ENCODE measurements around the gene ARMH2. TPM values are rescaled to one million over a fixed set of nuclear protein-coding genes. Genes with fewer than 3 reads are reported as not detected.
"Not testable (repeated sequence)": the region's sequence is repeated elsewhere in the genome, so short reads cannot be mapped to it uniquely, and the experiment has no call there.

Gene ARMH2
- total RNA-seq, 1 donor from 2014 or later = not detected

- H3K9ac ChIP-seq (ENCODE audit: low read depth in 1 of 3, low read length in 3 of 3) = no peak overlapping the region
- no peak overlapping the region for H3K4me3 ChIP-seq (ENCODE audit: low read length in 3 of 3)
- H3K36me3 ChIP-seq (ENCODE audit: control insufficient read depth in 3 of 3, insufficient read depth in 3 of 3, low read length in 3 of 3) = no peaks in the 10 kb centered on the region
- H3K4me1 ChIP-seq (ENCODE audit: control insufficient read depth in 3 of 3, insufficient read depth in 3 of 3, low read length in 3 of 3) = no peaks in the 10 kb centered on the region
- H3K27ac ChIP-seq (ENCODE audit: low read depth, low read length) = no peak overlapping the region
- H3K9me3 ChIP-seq (ENCODE audit: control insufficient read depth in 3 of 3, low read length in 3 of 3) = no peaks in the 10 kb centered on the region
- H3K27me3 ChIP-seq (ENCODE audit: control insufficient read depth in 3 of 3, insufficient read depth in 3 of 3, low read length in 3 of 3) = no peaks in the 10 kb centered on the region
Observed at GRCh38 chr6:24766680-24767462, 31.8 kb downstream of the ARMH2 start.

- not testable (repeated sequence) for H3K27me3 ChIP-seq (ENCODE audit: control insufficient read depth in 3 of 3, insufficient read depth in 3 of 3, low read length in 3 of 3); H3K9me3 ChIP-seq (ENCODE audit: control insufficient read depth in 3 of 3, low read length in 3 of 3); H3K9ac ChIP-seq (ENCODE audit: low read depth in 1 of 3, low read length in 3 of 3); H3K27ac ChIP-seq (ENCODE audit: low read depth, low read length); H3K4me1 ChIP-seq (ENCODE audit: control insufficient read depth in 3 of 3, insufficient read depth in 3 of 3, low read length in 3 of 3); H3K4me3 ChIP-seq (ENCODE audit: low read length in 3 of 3); H3K36me3 ChIP-seq (ENCODE audit: control insufficient read depth in 3 of 3, insufficient read depth in 3 of 3, low read length in 3 of 3)
Observed at GRCh38 chr6:24765968-24766367, 32.7 kb downstream of the ARMH2 start.

- not testable (repeated sequence) for H3K4me3 ChIP-seq (ENCODE audit: low read length in 3 of 3); H3K4me1 ChIP-seq (ENCODE audit: control insufficient read depth in 3 of 3, insufficient read depth in 3 of 3, low read length in 3 of 3); H3K27ac ChIP-seq (ENCODE audit: low read depth, low read length); H3K27me3 ChIP-seq (ENCODE audit: control insufficient read depth in 3 of 3, insufficient read depth in 3 of 3, low read length in 3 of 3); H3K36me3 ChIP-seq (ENCODE audit: control insufficient read depth in 3 of 3, insufficient read depth in 3 of 3, low read length in 3 of 3); H3K9ac ChIP-seq (ENCODE audit: low read depth in 1 of 3, low read length in 3 of 3); H3K9me3 ChIP-seq (ENCODE audit: control insufficient read depth in 3 of 3, low read length in 3 of 3)
Observed at GRCh38 chr6:24764833-24765828, 33.6 kb downstream of the ARMH2 start.

GRCh38 chr6:24763578-24763977 is 35.1 kb downstream of the ARMH2 start:
- Histone ChIP-seq H3K27me3 (ENCODE audit: control insufficient read depth in 3 of 3, insufficient read depth in 3 of 3, low read length in 3 of 3) (no peaks in the 10 kb centered on the region), H3K9ac (ENCODE audit: low read depth in 1 of 3, low read length in 3 of 3) (no peak overlapping the region), H3K9me3 (ENCODE audit: control insufficient read depth in 3 of 3, low read length in 3 of 3) (no peaks in the 10 kb centered on the region), H3K27ac (ENCODE audit: low read depth, low read length) (no peak overlapping the region), H3K4me1 (ENCODE audit: control insufficient read depth in 3 of 3, insufficient read depth in 3 of 3, low read length in 3 of 3) (no peaks in the 10 kb centered on the region), H3K4me3 (ENCODE audit: low read length in 3 of 3) (no peak overlapping the region), H3K36me3 (ENCODE audit: control insufficient read depth in 3 of 3, insufficient read depth in 3 of 3, low read length in 3 of 3) (no peaks in the 10 kb centered on the region)

GRCh38 chr6:24761851-24762250 is 36.9 kb downstream of the ARMH2 start:
- Histone ChIP-seq H3K36me3 (ENCODE audit: control insufficient read depth in 3 of 3, insufficient read depth in 3 of 3, low read length in 3 of 3) (no peaks in the 10 kb centered on the region), H3K4me1 (ENCODE audit: control insufficient read depth in 3 of 3, insufficient read depth in 3 of 3, low read length in 3 of 3) (no peaks in the 10 kb centered on the region), H3K9me3 (ENCODE audit: control insufficient read depth in 3 of 3, low read length in 3 of 3) (no peaks in the 10 kb centered on the region), H3K4me3 (ENCODE audit: low read length in 3 of 3) (no peak overlapping the region), H3K27me3 (ENCODE audit: control insufficient read depth in 3 of 3, insufficient read depth in 3 of 3, low read length in 3 of 3) (no peaks in the 10 kb centered on the region), H3K27ac (ENCODE audit: low read depth, low read length) (no peak overlapping the region), H3K9ac (ENCODE audit: low read depth in 1 of 3, low read length in 3 of 3) (no peak overlapping the region)

- no peak overlapping the region for H3K9ac ChIP-seq (ENCODE audit: low read depth in 1 of 3, low read length in 3 of 3)
- no peaks in the 10 kb centered on the region for H3K36me3 ChIP-seq (ENCODE audit: control insufficient read depth in 3 of 3, insufficient read depth in 3 of 3, low read length in 3 of 3)
- H3K27me3 ChIP-seq (ENCODE audit: control insufficient read depth in 3 of 3, insufficient read depth in 3 of 3, low read length in 3 of 3) = no peaks in the 10 kb centered on the region
- H3K4me1 ChIP-seq (ENCODE audit: control insufficient read depth in 3 of 3, insufficient read depth in 3 of 3, low read length in 3 of 3) = no peaks in the 10 kb centered on the region
- no peak overlapping the region for H3K27ac ChIP-seq (ENCODE audit: low read depth, low read length)
- no peak overlapping the region for H3K4me3 ChIP-seq (ENCODE audit: low read length in 3 of 3)
- no peaks in the 10 kb centered on the region for H3K9me3 ChIP-seq (ENCODE audit: control insufficient read depth in 3 of 3, low read length in 3 of 3)
Observed at GRCh38 chr6:24761193-24761835, 37.4 kb downstream of the ARMH2 start.

GRCh38 chr6:24760210-24760609 is 38.5 kb downstream of the ARMH2 start:
- Histone ChIP-seq H3K9ac (ENCODE audit: low read depth in 1 of 3, low read length in 3 of 3) (no peak overlapping the region), H3K4me1 (ENCODE audit: control insufficient read depth in 3 of 3, insufficient read depth in 3 of 3, low read length in 3 of 3) (no peaks in the 10 kb centered on the region), H3K27me3 (ENCODE audit: control insufficient read depth in 3 of 3, insufficient read depth in 3 of 3, low read length in 3 of 3) (no peaks in the 10 kb centered on the region), H3K4me3 (ENCODE audit: low read length in 3 of 3) (no peak overlapping the region), H3K9me3 (ENCODE audit: control insufficient read depth in 3 of 3, low read length in 3 of 3) (no peaks in the 10 kb centered on the region), H3K36me3 (ENCODE audit: control insufficient read depth in 3 of 3, insufficient read depth in 3 of 3, low read length in 3 of 3) (no peaks in the 10 kb centered on the region), H3K27ac (ENCODE audit: low read depth, low read length) (no peak overlapping the region)

- no peak overlapping the region for H3K9ac ChIP-seq (ENCODE audit: low read depth in 1 of 3, low read length in 3 of 3)
- H3K27me3 ChIP-seq (ENCODE audit: control insufficient read depth in 3 of 3, insufficient read depth in 3 of 3, low read length in 3 of 3) = no peaks in the 10 kb centered on the region
- no peaks in the 10 kb centered on the region for H3K36me3 ChIP-seq (ENCODE audit: control insufficient read depth in 3 of 3, insufficient read depth in 3 of 3, low read length in 3 of 3)
- H3K4me1 ChIP-seq (ENCODE audit: control insufficient read depth in 3 of 3, insufficient read depth in 3 of 3, low read length in 3 of 3) = no peaks in the 10 kb centered on the region
- no peak overlapping the region for H3K27ac ChIP-seq (ENCODE audit: low read depth, low read length)
- H3K9me3 ChIP-seq (ENCODE audit: control insufficient read depth in 3 of 3, low read length in 3 of 3) = no peaks in the 10 kb centered on the region
- no peak overlapping the region for H3K4me3 ChIP-seq (ENCODE audit: low read length in 3 of 3)
Observed at GRCh38 chr6:24759718-24760117, 39.0 kb downstream of the ARMH2 start.

- no peaks in the 10 kb centered on the region for H3K27me3 ChIP-seq (ENCODE audit: control insufficient read depth in 3 of 3, insufficient read depth in 3 of 3, low read length in 3 of 3)
- no peaks in the 10 kb centered on the region for H3K4me1 ChIP-seq (ENCODE audit: control insufficient read depth in 3 of 3, insufficient read depth in 3 of 3, low read length in 3 of 3)
- no peaks in the 10 kb centered on the region for H3K36me3 ChIP-seq (ENCODE audit: control insufficient read depth in 3 of 3, insufficient read depth in 3 of 3, low read length in 3 of 3)
- no peak overlapping the region for H3K27ac ChIP-seq (ENCODE audit: low read depth, low read length)
- no peak overlapping the region for H3K4me3 ChIP-seq (ENCODE audit: low read length in 3 of 3)
- H3K9ac ChIP-seq (ENCODE audit: low read depth in 1 of 3, low read length in 3 of 3) = no peak overlapping the region
- no peaks in the 10 kb centered on the region for H3K9me3 ChIP-seq (ENCODE audit: control insufficient read depth in 3 of 3, low read length in 3 of 3)
Observed at GRCh38 chr6:24757611-24758010, 41.1 kb downstream of the ARMH2 start.

- no peak overlapping the region for H3K27ac ChIP-seq (ENCODE audit: low read depth, low read length)
- no peaks in the 10 kb centered on the region for H3K36me3 ChIP-seq (ENCODE audit: control insufficient read depth in 3 of 3, insufficient read depth in 3 of 3, low read length in 3 of 3)
- no peak overlapping the region for H3K4me3 ChIP-seq (ENCODE audit: low read length in 3 of 3)
- H3K9me3 ChIP-seq (ENCODE audit: control insufficient read depth in 3 of 3, low read length in 3 of 3) = no peaks in the 10 kb centered on the region
- no peak overlapping the region for H3K9ac ChIP-seq (ENCODE audit: low read depth in 1 of 3, low read length in 3 of 3)
- no peaks in the 10 kb centered on the region for H3K4me1 ChIP-seq (ENCODE audit: control insufficient read depth in 3 of 3, insufficient read depth in 3 of 3, low read length in 3 of 3)
- no peaks in the 10 kb centered on the region for H3K27me3 ChIP-seq (ENCODE audit: control insufficient read depth in 3 of 3, insufficient read depth in 3 of 3, low read length in 3 of 3)
Observed at GRCh38 chr6:24755279-24755678, 43.4 kb downstream of the ARMH2 start.

Data from skeletal muscle tissue (tissue), 4 donors.